22Rv1 (cell line): ENCODE data around the gene NRIP1.

ENCODE experiments used
- H3K27ac ChIP-seq: fragments of 450-650 bp; 2 replicates; pipeline ENCODE4 v1.5.1; 2017
- CTCF ChIP-seq: fragments of 450-650 bp; IDR thresholded peaks from 2 replicates; pipeline ENCODE4 v1.5.1; 2017; ENCODE audit warnings: mild to moderate bottlenecking
- ZFX ChIP-seq: fragments of 450-650 bp; IDR thresholded peaks from 2 replicates; pipeline ENCODE4 v1.6.1; 2017; ENCODE audit warnings: antibody characterized with exemption, borderline replicate concordance

NRIP1 gene

GRCh38 chr21:15096146-15096545, 31.3 kb upstream of the NRIP1 start:
- H3K27ac ChIP-seq = no peak overlapping the region
- TF ChIP-seq ZFX (no peak), CTCF (no peak)

GRCh38 chr21:15095326-15095725, 30.5 kb upstream of the NRIP1 start:
- TF ChIP-seq CTCF = no peak
- H3K27ac ChIP-seq = no peak overlapping the region

GRCh38 chr21:15094706-15095105, 29.9 kb upstream of the NRIP1 start:
- TF ChIP-seq CTCF (no peak), ZFX (no peak)
- no peak overlapping the region for H3K27ac ChIP-seq

DNA sequence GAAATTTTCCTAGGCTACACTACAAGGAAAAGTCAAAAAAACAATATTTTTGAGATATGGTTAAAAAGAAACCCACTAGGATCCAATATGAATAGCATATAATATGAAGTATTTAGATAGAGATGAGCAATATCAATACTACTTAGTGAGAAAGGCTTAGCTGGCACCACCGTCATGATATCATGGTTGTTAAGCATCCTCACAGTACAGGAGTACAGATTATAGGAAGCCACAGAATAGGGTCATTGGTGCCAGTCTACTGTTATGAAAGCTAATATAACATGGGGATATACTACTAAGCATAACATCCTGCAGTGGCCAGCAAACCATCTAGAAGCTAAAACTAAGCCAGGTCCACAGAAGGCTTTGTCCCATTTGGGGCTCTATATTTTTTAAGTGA, 28.4 kb upstream of the NRIP1 start:
- TF ChIP-seq CTCF (no peak), ZFX (no peak)
- no peak overlapping the region for H3K27ac ChIP-seq

DNA sequence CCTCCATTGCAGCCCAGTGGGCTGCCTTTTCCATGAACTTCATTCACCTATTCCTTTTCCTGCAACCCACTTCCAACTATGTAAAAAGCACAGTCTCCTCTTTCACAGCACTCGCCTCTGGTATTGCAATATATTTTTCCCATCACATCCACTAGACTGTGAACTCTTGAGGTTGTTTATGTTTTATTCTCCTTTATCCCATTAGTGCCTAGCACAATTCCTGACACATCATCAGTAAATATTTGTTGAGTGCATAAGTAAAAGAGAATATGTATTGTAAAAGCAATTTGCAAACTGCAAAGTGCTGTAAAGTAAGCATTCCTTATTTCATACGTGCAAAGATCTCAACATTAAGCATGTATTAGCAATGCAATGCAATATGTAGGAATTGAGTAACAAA, 27.9 kb upstream of the NRIP1 start:
- H3K27ac ChIP-seq = no peak overlapping the region
- TF ChIP-seq ZFX (no peak), CTCF (no peak)

DNA sequence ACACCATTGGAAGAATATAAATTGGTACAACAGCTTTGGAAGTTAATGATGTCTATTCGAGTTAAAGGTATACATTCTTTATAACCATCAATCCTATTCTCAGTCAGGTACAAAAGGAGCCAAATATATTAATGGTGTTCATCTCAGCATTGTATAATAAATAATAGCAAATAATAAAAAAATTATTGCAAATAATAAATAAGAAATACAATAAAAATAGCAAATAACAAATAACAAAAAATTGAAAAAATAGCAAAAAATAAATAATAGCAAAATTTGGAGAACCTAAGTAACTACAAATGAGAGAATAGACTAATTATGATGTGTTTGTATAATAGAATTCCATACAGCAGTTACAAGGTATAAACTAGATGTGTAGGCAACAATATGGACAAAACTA, 25.6 kb upstream of the NRIP1 start:
- TF ChIP-seq CTCF (no peak), ZFX (no peak)
- H3K27ac ChIP-seq = no peak overlapping the region

- TF ChIP-seq CTCF = no peak
- no peak for TF ChIP-seq ZFX
- no peak overlapping the region for H3K27ac ChIP-seq
Observed at GRCh38 chr21:15088488-15088887, 23.7 kb upstream of the NRIP1 start.
